ENCODE measurements around the gene SPEM2.

Gene SPEM2

GRCh38 chr17:7425316-7425715, at the start of gene SPEM2:
TSS of gene SPEM2 (plus strand) at chr17:7425616. CDS start at chr17:7425689, 73 bp downstream.
- DNase-seq (ENCODE audit: low read depth in 1 of 2, low spot score in 1 of 2): no peak
- no peak for TF ChIP-seq JUND (IDR thresholded peaks at IDR 0.05; ENCODE audit: low read depth)
- in situ Hi-C loops (cut with HindIII; ENCODE audit: low pct_unique_long_range_greater_than_20kb, low sequenced_read_pairs): no loop called here

- no peak for TF ChIP-seq JUND (IDR thresholded peaks at IDR 0.05; ENCODE audit: low read depth)
- DNase-seq (ENCODE audit: low read depth in 1 of 2, low spot score in 1 of 2): no peak
- in situ Hi-C loops (cut with HindIII; ENCODE audit: low pct_unique_long_range_greater_than_20kb, low sequenced_read_pairs): no loop called here
Observed at GRCh38 chr17:7379134-7379533, 46.3 kb upstream of the SPEM2 start.

GRCh38 chr17:7380321-7380720, 45.1 kb upstream of the SPEM2 start:
- DNase-seq (ENCODE audit: low read depth in 1 of 2, low spot score in 1 of 2): peak in 1 of 2 experiments; percentile 60
- in situ Hi-C loops (cut with HindIII; ENCODE audit: low pct_unique_long_range_greater_than_20kb, low sequenced_read_pairs): no loop called here
- no peak for TF ChIP-seq JUND (IDR thresholded peaks at IDR 0.05; ENCODE audit: low read depth)

- DNase-seq (ENCODE audit: low read depth in 1 of 2, low spot score in 1 of 2): peak; percentile 67 to 79
- in situ Hi-C loops (cut with HindIII; ENCODE audit: low pct_unique_long_range_greater_than_20kb, low sequenced_read_pairs): no loop called here
- no peak for TF ChIP-seq JUND (IDR thresholded peaks at IDR 0.05; ENCODE audit: low read depth)
Observed at GRCh38 chr17:7380855-7381683, 44.3 kb upstream of the SPEM2 start, which contains the start of gene TNK1. TSS of gene TNK1 (plus strand) at chr17:7381089. CDS start at chr17:7382927, 1,838 bp downstream.

GRCh38 chr17:7382901-7383300, 42.5 kb upstream of the SPEM2 start:
- in situ Hi-C loops (cut with HindIII; ENCODE audit: low pct_unique_long_range_greater_than_20kb, low sequenced_read_pairs): no loop called here
- no peak for TF ChIP-seq JUND (IDR thresholded peaks at IDR 0.05; ENCODE audit: low read depth)
- DNase-seq (ENCODE audit: low read depth in 1 of 2, low spot score in 1 of 2): peak in 1 of 2 experiments; percentile 69

GRCh38 chr17:7383371-7383741, 42.1 kb upstream of the SPEM2 start:
- in situ Hi-C loops (cut with HindIII; ENCODE audit: low pct_unique_long_range_greater_than_20kb, low sequenced_read_pairs): no loop called here
- no peak for DNase-seq (ENCODE audit: low read depth in 1 of 2, low spot score in 1 of 2)
- no peak for TF ChIP-seq JUND (IDR thresholded peaks at IDR 0.05; ENCODE audit: low read depth)

- TF ChIP-seq JUND (IDR thresholded peaks at IDR 0.05; ENCODE audit: low read depth): no peak
- no peak for DNase-seq (ENCODE audit: low read depth in 1 of 2, low spot score in 1 of 2)
- in situ Hi-C loops (cut with HindIII; ENCODE audit: low pct_unique_long_range_greater_than_20kb, low sequenced_read_pairs): no loop called here
Observed at GRCh38 chr17:7383742-7384488, 41.5 kb upstream of the SPEM2 start.

GRCh38 chr17:7384489-7385081, 40.8 kb upstream of the SPEM2 start:
- TF ChIP-seq JUND (IDR thresholded peaks at IDR 0.05; ENCODE audit: low read depth): no peak
- DNase-seq (ENCODE audit: low read depth in 1 of 2, low spot score in 1 of 2): no peak

GRCh38 chr17:7388856-7389255, 36.6 kb upstream of the SPEM2 start:
- no peak for DNase-seq (ENCODE audit: low read depth in 1 of 2, low spot score in 1 of 2)
- in situ Hi-C loops (cut with HindIII; ENCODE audit: low pct_unique_long_range_greater_than_20kb, low sequenced_read_pairs): no loop called here
- no peak for TF ChIP-seq JUND (IDR thresholded peaks at IDR 0.05; ENCODE audit: low read depth)

More at GRCh38 chr17:7384489-7385081, 40.8 kb upstream of the SPEM2 start:
- in situ Hi-C loops (cut with HindIII; ENCODE audit: low pct_unique_long_range_greater_than_20kb, low sequenced_read_pairs): no loop called here

GRCh38 chr17:7389924-7390910, 35.2 kb upstream of the SPEM2 start:
- DNase-seq (ENCODE audit: low read depth in 1 of 2, low spot score in 1 of 2): no peak
- TF ChIP-seq JUND (IDR thresholded peaks at IDR 0.05; ENCODE audit: low read depth): no peak
- in situ Hi-C loops (cut with HindIII; ENCODE audit: low pct_unique_long_range_greater_than_20kb, low sequenced_read_pairs): no loop called here

- no peak for DNase-seq (ENCODE audit: low read depth in 1 of 2, low spot score in 1 of 2)
- in situ Hi-C loops (cut with HindIII; ENCODE audit: low pct_unique_long_range_greater_than_20kb, low sequenced_read_pairs): no loop called here
Observed at GRCh38 chr17:7391307-7391706, 34.1 kb upstream of the SPEM2 start.

More at GRCh38 chr17:7391307-7391706, 34.1 kb upstream of the SPEM2 start:
- no peak for TF ChIP-seq JUND (IDR thresholded peaks at IDR 0.05; ENCODE audit: low read depth)
